GM12891 (cell line): ENCODE data around the gene SPAG5.
A peak's percentile ranks its signal among the peaks of the same experiment; 100 is the strongest.
"Not testable (repeated sequence)": the region's sequence is repeated elsewhere in the genome, so short reads cannot be mapped to it uniquely, and the experiment has no call there.

Source experiments
- DNase-seq: peaks from one replicate; pipeline ENCODE4 v3.0.0; 2011; ENCODE audit warnings: low spot score; ENCODE audit not compliant: insufficient read length
- FAIRE-seq: peaks from 2 replicates; lab custom pipeline; 2011; peaks lifted over from hg19 to GRCh38; lab: Jason Lieb, UNC
- PAX5 ChIP-seq: IDR thresholded peaks from 2 replicates; pipeline ENCODE4 v1.6.1; 2011; ENCODE audit warnings: low read length, moderate library complexity, mild to moderate bottlenecking; ENCODE audit not compliant: insufficient read depth, severe bottlenecking
- POLR2A ChIP-seq: IDR thresholded peaks from 2 replicates; pipeline ENCODE4 v1.6.1; 2011; ENCODE audit warnings: low read depth, low read length, control low read depth
- POLR2AphosphoS5 ChIP-seq: IDR thresholded peaks from 2 replicates; pipeline ENCODE4 v1.6.1; 2011; ENCODE audit warnings: low read depth, low read length, control low read depth
- POU2F2 ChIP-seq: IDR thresholded peaks from 2 replicates; pipeline ENCODE4 v1.6.1; 2011; ENCODE audit warnings: low read depth, mild to moderate bottlenecking, control low read depth, low read length, moderate library complexity
- SPI1 ChIP-seq: IDR thresholded peaks from 2 replicates; pipeline ENCODE4 v1.6.1; 2011; ENCODE audit warnings: low read depth, low read length, control low read depth
- TAF1 ChIP-seq: IDR thresholded peaks from 2 replicates; pipeline ENCODE4 v1.6.1; 2011; ENCODE audit warnings: low read depth, low read length, control low read depth

SPAG5 gene

GRCh38 chr17:28584434-28584833 is 14.4 kb downstream of the SPAG5 start:
- FAIRE-seq: no peak
- TF ChIP-seq PAX5 (no peak), TAF1 (no peak), POLR2AphosphoS5 (no peak), SPI1 (no peak), POLR2A (no peak), POU2F2 (no peak)
- no peak for DNase-seq

GRCh38 chr17:28582513-28582912 is 16.3 kb downstream of the SPAG5 start:
- TF ChIP-seq SPI1 (no peak), POU2F2 (no peak), TAF1 (no peak), POLR2AphosphoS5 (no peak), PAX5 (no peak), POLR2A (no peak)
- FAIRE-seq: no peak

GRCh38 chr17:28580959-28581358 is 17.9 kb downstream of the SPAG5 start:
- no peak for DNase-seq
- FAIRE-seq: peak; percentile 61
- TF ChIP-seq SPI1 (no peak), POLR2AphosphoS5 (no peak), PAX5 (no peak), POLR2A (no peak)

More at GRCh38 chr17:28582513-28582912, 16.3 kb downstream of the SPAG5 start:
- DNase-seq: no peak

GRCh38 chr17:28579526-28579925 is 19.3 kb downstream of the SPAG5 start:
- DNase-seq (no peak), FAIRE-seq (no peak)
- TF ChIP-seq POLR2AphosphoS5: no peak
- TF ChIP-seq POLR2A: no peak
- TF ChIP-seq POU2F2: no peak
- TF ChIP-seq TAF1: no peak
- TF ChIP-seq SPI1: no peak
- no peak for TF ChIP-seq PAX5

- no peak for FAIRE-seq
- TF ChIP-seq POLR2AphosphoS5 (no peak), TAF1 (no peak)
- DNase-seq: no peak
These were observed 20.3 kb downstream of the SPAG5 start for GRCh38 chr17:28578246-28579195.

GRCh38 chr17:28577466-28577824 is 21.4 kb downstream of the SPAG5 start:
- FAIRE-seq: no peak
- TF ChIP-seq PAX5 (no peak), SPI1 (no peak), POLR2AphosphoS5 (no peak), TAF1 (no peak), POLR2A (no peak), POU2F2 (no peak)
- DNase-seq: no peak

- FAIRE-seq: peak; percentile 99
- TF ChIP-seq SPI1 (no peak), POU2F2 (no peak), PAX5 (no peak), TAF1 (peak; percentile 75), POLR2A (peak; percentile 93), POLR2AphosphoS5 (peak; percentile 90)
- DNase-seq: peak; percentile 95
These were observed 21.9 kb downstream of the SPAG5 start, which contains the start of gene ALDOC for GRCh38 chr17:28576758-28577465. ALDOC (minus strand) TSS chr17:28576895; CDS start chr17:28575532, 1,363 bp downstream.

GRCh38 chr17:28576016-28576415 is 22.8 kb downstream of the SPAG5 start:
- not testable (repeated sequence) for DNase-seq
- FAIRE-seq: peak; percentile 9

GRCh38 chr17:28575126-28575795 is 23.6 kb downstream of the SPAG5 start:
- DNase-seq (no peak), FAIRE-seq (no peak)
- no peak for TF ChIP-seq POU2F2
- TF ChIP-seq POLR2A: no peak
- no peak for TF ChIP-seq POLR2AphosphoS5
- no peak for TF ChIP-seq PAX5
- no peak for TF ChIP-seq TAF1
